ENCODE results near the gene OTULINL.

- no peak for TF ChIP-seq CTCF (IDR thresholded peaks at IDR 0.05)
- no peak for TF ChIP-seq POLR2A (IDR thresholded peaks at IDR 0.05)
These were observed 7.5 kb upstream of the OTULINL start for GRCh38 chr5:14574096-14574495.

All from adrenal gland (tissue), 5 donors.